Measurements from ENCODE around the gene NKX2-4. TPM values are rescaled to one million over a fixed set of nuclear protein-coding genes. Genes with fewer than 3 reads are reported as not detected.
A peak's percentile ranks its signal among the peaks of the same experiment; 100 is the strongest.

The NKX2-4 gene
- total RNA-seq, 4 donors from 2014 or later = not detected

GRCh38 chr20:21396599-21397340 is 556 bp downstream of the NKX2-4 start:
- Histone ChIP-seq H3K9me3 (no peaks in the 10 kb centered on the region), H3K36me3 (no peaks in the 10 kb centered on the region), H3K4me3 (peak overlapping the region; percentile 40), H3K4me1 (peaks cover 23% of the 10 kb centered on the region), H3K27me3 (peaks cover 98% of the 10 kb centered on the region), H3K27ac (no peak overlapping the region)
- 12% methylated on average over 22 of the region's 116 CpGs for whole genome bisulfite sequencing
- no peak for DNase-seq (ENCODE audit: low spot score in 2 of 2)
- TF ChIP-seq EP300 (IDR thresholded peaks at IDR 0.05) (no peak), CTCF (IDR thresholded peaks at IDR 0.05) (no peak), POLR2AphosphoS5 (IDR thresholded peaks at IDR 0.05) (no peak), POLR2A (IDR thresholded peaks at IDR 0.05) (no peak)

GRCh38 chr20:21395666-21396598 is 1.4 kb downstream of the NKX2-4 start:
- Histone ChIP-seq H3K27ac (no peak overlapping the region), H3K4me1 (peaks cover 26% of the 10 kb centered on the region), H3K4me3 (peak overlapping the region; percentile 40), H3K27me3 (peaks cover 100% of the 10 kb centered on the region), H3K36me3 (no peaks in the 10 kb centered on the region), H3K9me3 (no peaks in the 10 kb centered on the region)
- 12% methylated on average over 44 of the region's 103 CpGs for WGBS
- TF ChIP-seq CTCF (IDR thresholded peaks at IDR 0.05) = no peak
- no peak for TF ChIP-seq EP300 (IDR thresholded peaks at IDR 0.05)
- no peak for TF ChIP-seq POLR2AphosphoS5 (IDR thresholded peaks at IDR 0.05)
- no peak for TF ChIP-seq POLR2A (IDR thresholded peaks at IDR 0.05)
- no peak for DNase-seq (ENCODE audit: low spot score in 2 of 2)

- Histone ChIP-seq H3K36me3 (peaks cover 3% of the 10 kb centered on the region), H3K4me1 (peaks cover 26% of the 10 kb centered on the region), H3K27ac (no peak overlapping the region), H3K9me3 (no peaks in the 10 kb centered on the region), H3K4me3 (no peak overlapping the region), H3K27me3 (peaks cover 96% of the 10 kb centered on the region)
- TF ChIP-seq EP300 (IDR thresholded peaks at IDR 0.05) (no peak), POLR2A (IDR thresholded peaks at IDR 0.05) (no peak), POLR2AphosphoS5 (IDR thresholded peaks at IDR 0.05) (no peak), CTCF (IDR thresholded peaks at IDR 0.05) (no peak)
- no peak for DNase-seq (ENCODE audit: low spot score in 2 of 2)
- WGBS = 26% methylated on average over 6 of the region's 6 CpGs
Measured at GRCh38 chr20:21395051-21395665, 2.2 kb downstream of the NKX2-4 start.

- 37% methylated on average over 3 of the region's 3 CpGs for WGBS
- TF ChIP-seq POLR2A (IDR thresholded peaks at IDR 0.05) = no peak
- no peak for TF ChIP-seq POLR2AphosphoS5 (IDR thresholded peaks at IDR 0.05)
- no peak for TF ChIP-seq EP300 (IDR thresholded peaks at IDR 0.05)
- TF ChIP-seq CTCF (IDR thresholded peaks at IDR 0.05) = no peak
Measured at GRCh38 chr20:21394551-21394950, 2.8 kb downstream of the NKX2-4 start.

More at GRCh38 chr20:21394551-21394950, 2.8 kb downstream of the NKX2-4 start:
- Histone ChIP-seq H3K4me3 (no peak overlapping the region), H3K9me3 (no peaks in the 10 kb centered on the region), H3K27me3 (peaks cover 90% of the 10 kb centered on the region), H3K36me3 (peaks cover 9% of the 10 kb centered on the region), H3K4me1 (peaks cover 26% of the 10 kb centered on the region), H3K27ac (no peak overlapping the region)
- DNase-seq (ENCODE audit: low spot score in 2 of 2) = no peak
